Esophagus (tissue), 2 donors: ENCODE results near the gene IER3IP1. TPM values are rescaled to one million over a fixed set of nuclear protein-coding genes. Genes with fewer than 3 reads are reported as not detected.

Experiments
- H3K27ac ChIP-seq, 2 donors: one replicate each; pipeline ENCODE4 v1.5.1; 2013; ENCODE audit warnings: low read depth in 2 of 2, mild to moderate bottlenecking in 2 of 2, inconsistent platforms in 1 of 2, low read length in 1 of 2, moderate library complexity in 1 of 2
- H3K27me3 ChIP-seq, 2 donors: one replicate each; pipeline ENCODE4 v1.6.1; 2013; ENCODE audit warnings: low read length in 2 of 2, control low read depth in 1 of 2, mild to moderate bottlenecking in 1 of 2; ENCODE audit not compliant: insufficient read depth in 2 of 2, control insufficient read depth in 1 of 2
- H3K36me3 ChIP-seq, 2 donors: one replicate each; pipeline ENCODE4 v1.6.1; 2013; ENCODE audit warnings: low read length in 1 of 2; ENCODE audit not compliant: control insufficient read depth in 2 of 2, insufficient read depth in 2 of 2
- H3K4me1 ChIP-seq, 2 donors: one replicate each; pipeline ENCODE4 v1.6.1; 2013; ENCODE audit warnings: low read length in 1 of 2; ENCODE audit not compliant: control insufficient read depth in 2 of 2, insufficient read depth in 2 of 2
- H3K4me3 ChIP-seq, 2 donors: one replicate each; pipeline ENCODE4 v1.5.1; 2013; ENCODE audit warnings: low read length in 2 of 2, mild to moderate bottlenecking in 2 of 2, low read depth in 1 of 2, moderate library complexity in 1 of 2
- H3K9me3 ChIP-seq, 2 donors: one replicate each; pipeline ENCODE4 v1.6.1; 2013; ENCODE audit warnings: mild to moderate bottlenecking in 2 of 2, low read depth in 1 of 2, low read length in 1 of 2, moderate library complexity in 1 of 2; ENCODE audit not compliant: control insufficient read depth in 2 of 2, insufficient read depth in 1 of 2
- WGBS, 2 donors: extraction: QIAGEN DNeasy Blood & Tissue Kit; methylation state at CpG; one replicate each; pipeline ENCODE4 v1.1.7; 2013; 5-methylcytosine and 5-hydroxymethylcytosine counted together
- polyA plus RNA-seq, 2 donors: library from polyadenylated mRNA; stranded (reverse); fragments of 200-250 nt; gene quantifications; one replicate each; pipeline ENCODE4 v1.2.3, GENCODE V29; 2013
- donor health status: healthy with polysubstance abuse.
- donor health status: Bipolar disorder and iron deficiency.

IER3IP1 gene
- polyA plus RNA-seq, 2 donors, result 8.8 to 10.6 TPM

DNA sequence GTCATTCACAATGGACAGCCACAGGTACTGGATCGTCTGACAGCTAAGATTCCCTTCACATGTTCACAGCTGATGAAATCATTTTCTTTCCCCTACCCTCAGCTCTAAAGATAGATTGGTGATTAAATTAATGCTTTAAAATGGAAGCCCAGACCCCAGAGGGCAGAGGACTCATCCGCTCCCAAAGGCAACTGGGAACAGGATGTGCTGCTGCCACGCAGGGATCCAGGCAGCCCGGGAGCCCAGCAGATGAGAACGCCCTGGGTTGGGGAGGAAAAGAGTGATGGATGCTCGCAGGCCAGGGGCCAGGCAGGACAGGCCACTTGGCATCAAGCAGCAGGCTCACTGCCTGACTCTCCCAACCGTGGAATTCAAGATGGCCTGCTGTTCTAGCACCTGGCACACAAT, 67.2 kb downstream of the IER3IP1 start:
- Histone ChIP-seq H3K27ac (no peak overlapping the region), H3K9me3 (no peaks in the 10 kb centered on the region), H3K36me3 (peaks cover 2 to 18% of the 10 kb centered on the region in 2 donors), H3K4me1 (no peaks in the 10 kb centered on the region), H3K4me3 (no peak overlapping the region), H3K27me3 (no peaks in the 10 kb centered on the region)
- WGBS, 2 donors, result 88 to 92% methylated on average over 7 of the region's 7 CpGs

DNA sequence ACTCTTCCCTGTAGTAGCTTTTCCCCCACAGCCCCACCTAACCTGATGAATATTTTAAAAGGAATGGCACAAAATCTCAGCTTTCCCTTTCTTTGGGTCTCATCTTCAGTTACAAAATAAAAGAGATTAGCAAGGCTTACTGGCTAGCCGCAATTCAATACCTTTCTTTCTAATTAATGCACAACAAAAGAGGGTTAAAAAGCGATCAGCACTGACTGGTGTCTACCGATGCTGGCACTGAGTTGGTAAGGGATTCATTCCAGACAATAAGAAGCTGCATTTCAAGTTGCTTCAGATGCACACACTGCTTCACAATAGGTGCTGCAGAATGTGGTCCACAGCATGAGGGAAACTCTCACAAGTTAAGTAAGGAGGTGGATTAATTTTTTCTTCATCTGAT, 67.8 kb downstream of the IER3IP1 start:
- Histone ChIP-seq H3K4me1 (no peaks in the 10 kb centered on the region), H3K27ac (no peak overlapping the region), H3K9me3 (no peaks in the 10 kb centered on the region), H3K36me3 (peaks cover 2 to 18% of the 10 kb centered on the region in 2 donors), H3K4me3 (no peak overlapping the region), H3K27me3 (no peaks in the 10 kb centered on the region)
- 80 to 83% methylated on average over 3 of the region's 3 CpGs for WGBS, 2 donors

Other genes starting within 250 kb of the IER3IP1 start
- not detected for gene ELOA2, start 140.7 kb downstream of the IER3IP1 start, polyA plus RNA-seq
- gene HDHD2, start 25.9 kb downstream of the IER3IP1 start, polyA plus RNA-seq, result 10 to 100 TPM; 13.1 to 13.9 TPM
- gene SKOR2, start 75.3 kb upstream of the IER3IP1 start, polyA plus RNA-seq, result not detected